Body of pancreas (tissue), 4 donors: ENCODE data around the gene FBXO42. TPM values are rescaled to one million over a fixed set of nuclear protein-coding genes. Genes with fewer than 3 reads are reported as not detected.

Experiments used
- ATAC-seq: fragments of 150-250 bp; one replicate; pipeline ENCODE4 v1.9.1; 2016
- DNase-seq, 4 donors: peaks; one replicate each; pipeline ENCODE4 v3.0.0-alpha.2; 2019
- H3K27ac ChIP-seq, 4 donors: fragments of 200-600 bp; sonication (generic); 1 replicate in 3 of 4; 2 replicates in 1 of 4; pipeline versions ENCODE4 v1.5.1 to v1.6.1; 2016 to 2019; ENCODE audit warnings: mild to moderate bottlenecking in 1 of 4, mixed read lengths in 1 of 4, moderate library complexity in 1 of 4
- H3K27me3 ChIP-seq, 2 donors: fragments of 200-600 bp; sonication (generic); one replicate each; pipeline ENCODE4 v1.6.0; 2016; ENCODE audit warnings: mild to moderate bottlenecking in 1 of 2
- H3K36me3 ChIP-seq, 2 donors: fragments of 200-600 bp; sonication (generic); replicated peaks in 1 of 2; 2 replicates each; pipeline ENCODE4 v1.5.1; 2016; ENCODE audit warnings: low read depth in 2 of 2; ENCODE audit not compliant: insufficient read depth in 1 of 2
- H3K4me1 ChIP-seq: fragments of 200-600 bp; sonication (generic); one replicate; pipeline ENCODE4 v1.6.0; 2016
- H3K4me3 ChIP-seq, 2 donors: fragments of 200-600 bp; sonication (generic); 1 replicate in 1 of 2; 2 replicates in 1 of 2; pipeline ENCODE4 v1.5.1; 2016 to 2019
- H3K9me3 ChIP-seq, 3 donors: fragments of 200-600 bp; sonication (generic); 1 replicate in 2 of 3; 2 replicates in 1 of 3; pipeline ENCODE4 v1.5.1; 2016
- CTCF ChIP-seq, 7 experiments: fragments of 450-650 bp in 4 of 7; fragments of 200-600 bp in 3 of 7; sonication (generic) in 3 of 7; IDR thresholded peaks; one replicate each; pipeline ENCODE4 v1.5.1; 2016 to 2019; ENCODE audit warnings: antibody characterized with exemption in 7 of 7
- POLR2A ChIP-seq, 3 donors: fragments of 450-650 bp; IDR thresholded peaks; one replicate each; pipeline ENCODE4 v1.6.1; 2016; ENCODE audit warnings: antibody characterized with exemption in 3 of 3, mild to moderate bottlenecking in 2 of 3
- WGBS, 2 donors: methylation state at CpG; one replicate each; pipeline ENCODE4 v1.1.5; 2017; 5-methylcytosine and 5-hydroxymethylcytosine counted together
- intact Hi-C: fragments of 100-400 bp; cut with DNase I; formaldehyde crosslinking; loops from one replicate; pipeline ENCODE4 v1.15.1; 2023
- total RNA-seq, 2 donors: library from RNA; depleted of rRNA; stranded (reverse); fragments of >200 nt; gene quantifications; one replicate each; pipeline ENCODE4 v1.1.0, GENCODE V29; 2016

FBXO42 gene
- total RNA-seq, 2 donors from 2014 or later = 11.9 to 33.6 TPM

GRCh38 chr1:16380868-16381267, 28.6 kb upstream of the FBXO42 start:
- ATAC-seq (no peak), DNase-seq (no peak)
- Histone ChIP-seq H3K36me3 (no peaks in the 10 kb centered on the region), H3K27me3 (no peaks in the 10 kb centered on the region), H3K4me3 (no peak overlapping the region), H3K4me1 (peaks cover 29% of the 10 kb centered on the region), H3K27ac (no peak overlapping the region), H3K9me3 (no peaks in the 10 kb centered on the region)
- WGBS, 2 donors = 63 to 73% methylated on average over 4 of the region's 4 CpGs
- intact Hi-C loops = no loop called here
- no peak for TF ChIP-seq POLR2A (IDR thresholded peaks at IDR 0.05)
- TF ChIP-seq CTCF (IDR thresholded peaks at IDR 0.05) = no peak

GRCh38 chr1:16378443-16378842, 26.2 kb upstream of the FBXO42 start:
- intact Hi-C loops = no loop called here
- H3K36me3 ChIP-seq = no peaks in the 10 kb centered on the region
- WGBS, 2 donors = 62 to 65% methylated on average over 7 of the region's 7 CpGs
- H3K4me3 ChIP-seq = no peak overlapping the region
- no peaks in the 10 kb centered on the region for H3K27me3 ChIP-seq
- DNase-seq (no peak), ATAC-seq (no peak)
- peak overlapping the region in 1 of 4 donors; percentile 67 for H3K27ac ChIP-seq
- no peaks in the 10 kb centered on the region for H3K9me3 ChIP-seq
- peaks cover 40% of the 10 kb centered on the region for H3K4me1 ChIP-seq
- TF ChIP-seq CTCF (IDR thresholded peaks at IDR 0.05) (no peak), POLR2A (IDR thresholded peaks at IDR 0.05) (no peak)

- 64 to 68% methylated on average over 4 of the region's 4 CpGs for WGBS, 2 donors
- DNase-seq (no peak), ATAC-seq (no peak)
- TF ChIP-seq CTCF (IDR thresholded peaks at IDR 0.05) (no peak), POLR2A (IDR thresholded peaks at IDR 0.05) (no peak)
- Histone ChIP-seq H3K36me3 (no peaks in the 10 kb centered on the region), H3K9me3 (no peaks in the 10 kb centered on the region), H3K4me3 (no peak overlapping the region), H3K27ac (no peak overlapping the region), H3K4me1 (peaks cover 51% of the 10 kb centered on the region), H3K27me3 (no peaks in the 10 kb centered on the region)
- intact Hi-C loops = no loop called here
Observed at GRCh38 chr1:16376971-16377370, 24.7 kb upstream of the FBXO42 start.

GRCh38 chr1:16375521-16376340, 23.5 kb upstream of the FBXO42 start:
- no peak for ATAC-seq
- no peaks in the 10 kb centered on the region for H3K9me3 ChIP-seq
- H3K27ac ChIP-seq = peak overlapping the region; percentile 2 to 37 (median 8)
- intact Hi-C loops = no loop called here
- no peaks in the 10 kb centered on the region for H3K27me3 ChIP-seq
- 44 to 55% methylated on average over 15 of the region's 15 CpGs for WGBS, 2 donors
- H3K4me3 ChIP-seq = no peak overlapping the region
- no peaks in the 10 kb centered on the region for H3K36me3 ChIP-seq
- peaks cover 62% of the 10 kb centered on the region for H3K4me1 ChIP-seq
- TF ChIP-seq POLR2A (IDR thresholded peaks at IDR 0.05) (no peak), CTCF (IDR thresholded peaks at IDR 0.05) (no peak)
- DNase-seq = no peak

- 77 to 89% methylated on average over 3 of the region's 3 CpGs for WGBS, 2 donors
- no peak for TF ChIP-seq CTCF (IDR thresholded peaks at IDR 0.05)
- TF ChIP-seq POLR2A (IDR thresholded peaks at IDR 0.05) = no peak
- H3K27me3 ChIP-seq = no peaks in the 10 kb centered on the region
- peaks cover 67% of the 10 kb centered on the region for H3K4me1 ChIP-seq
- no peak for DNase-seq
- no peaks in the 10 kb centered on the region for H3K36me3 ChIP-seq
- ATAC-seq = no peak
- H3K9me3 ChIP-seq = no peaks in the 10 kb centered on the region
- intact Hi-C loops = no loop called here
- H3K4me3 ChIP-seq = no peak overlapping the region
- no peak overlapping the region for H3K27ac ChIP-seq
Observed at GRCh38 chr1:16374266-16374665, 22.0 kb upstream of the FBXO42 start.
